ENCODE data around the gene GRK5.

The GRK5 gene

GRCh38 chr10:119279441-119279840, 72.1 kb downstream of the GRK5 start:
- DNase-seq, result no peak

DNA sequence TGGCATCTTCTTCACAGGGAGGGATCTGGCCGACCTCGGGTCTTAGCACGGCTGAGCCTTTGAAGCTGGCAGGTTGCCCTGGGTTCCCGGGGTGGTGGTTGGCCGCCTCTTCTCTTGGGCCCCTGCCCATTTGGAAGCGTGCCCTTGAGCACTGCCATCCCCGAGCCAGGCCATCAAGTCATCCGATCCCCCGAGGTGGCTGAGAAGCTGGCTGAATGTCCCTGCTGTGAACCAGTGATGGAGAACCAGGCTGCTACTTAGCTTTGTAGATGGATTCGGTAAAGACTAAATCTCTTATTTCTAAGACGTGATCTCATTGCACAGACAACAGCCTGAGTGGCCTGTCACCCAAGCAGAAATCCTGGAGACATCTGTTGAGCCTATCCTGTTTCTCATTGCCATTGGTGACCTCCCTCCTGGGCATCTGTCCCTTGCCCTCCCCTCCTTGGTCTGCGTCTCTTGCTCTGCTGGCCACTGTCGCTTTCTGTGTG, 74.3 kb downstream of the GRK5 start:
- DNase-seq, result no peak

GRCh38 chr10:119282446-119282845, 75.1 kb downstream of the GRK5 start:
- DNase-seq, result no peak

DNA sequence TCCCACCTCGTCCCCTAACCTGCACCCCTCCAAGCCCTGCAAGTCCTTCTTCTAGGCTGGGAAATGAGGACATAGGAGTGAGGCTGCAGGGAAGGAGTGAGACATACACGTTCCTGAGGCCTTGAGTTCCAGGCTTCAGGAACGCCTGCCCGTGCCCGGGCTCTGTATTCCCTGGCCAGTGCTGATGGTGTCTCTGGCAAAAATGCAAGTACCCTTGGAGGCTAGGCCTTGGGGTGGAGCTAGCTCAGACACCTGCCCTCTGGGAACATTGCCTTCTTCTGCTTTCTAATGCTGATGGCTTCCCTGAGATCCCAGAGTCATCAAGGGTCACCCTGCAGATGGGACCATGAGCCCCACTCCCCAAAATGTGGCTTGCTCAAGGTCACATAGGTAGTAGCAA, 76.0 kb downstream of the GRK5 start:
- no peak for DNase-seq

DNA sequence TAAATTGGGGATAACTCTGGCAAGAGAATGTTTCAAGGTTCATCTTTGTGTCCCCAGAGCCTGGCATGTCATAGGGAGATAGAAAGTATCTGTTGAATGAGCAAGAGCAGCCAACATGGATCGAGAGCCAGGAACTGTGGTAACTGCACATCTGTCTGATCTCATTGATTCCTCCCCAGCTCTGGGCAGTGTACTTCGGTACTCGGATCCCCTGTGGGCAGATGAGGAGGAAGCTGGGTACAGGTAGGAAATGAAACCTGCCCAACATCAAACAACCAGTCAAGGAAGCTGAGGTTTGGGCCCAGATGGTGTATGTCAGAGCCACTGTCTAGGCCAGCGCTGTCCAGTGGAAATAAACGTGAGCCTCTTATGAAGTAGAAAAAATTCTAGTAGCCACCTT, 76.4 kb downstream of the GRK5 start:
- DNase-seq, result no peak

- no peak for DNase-seq
These were observed 77.3 kb downstream of the GRK5 start for GRCh38 chr10:119284679-119285096.

DNA sequence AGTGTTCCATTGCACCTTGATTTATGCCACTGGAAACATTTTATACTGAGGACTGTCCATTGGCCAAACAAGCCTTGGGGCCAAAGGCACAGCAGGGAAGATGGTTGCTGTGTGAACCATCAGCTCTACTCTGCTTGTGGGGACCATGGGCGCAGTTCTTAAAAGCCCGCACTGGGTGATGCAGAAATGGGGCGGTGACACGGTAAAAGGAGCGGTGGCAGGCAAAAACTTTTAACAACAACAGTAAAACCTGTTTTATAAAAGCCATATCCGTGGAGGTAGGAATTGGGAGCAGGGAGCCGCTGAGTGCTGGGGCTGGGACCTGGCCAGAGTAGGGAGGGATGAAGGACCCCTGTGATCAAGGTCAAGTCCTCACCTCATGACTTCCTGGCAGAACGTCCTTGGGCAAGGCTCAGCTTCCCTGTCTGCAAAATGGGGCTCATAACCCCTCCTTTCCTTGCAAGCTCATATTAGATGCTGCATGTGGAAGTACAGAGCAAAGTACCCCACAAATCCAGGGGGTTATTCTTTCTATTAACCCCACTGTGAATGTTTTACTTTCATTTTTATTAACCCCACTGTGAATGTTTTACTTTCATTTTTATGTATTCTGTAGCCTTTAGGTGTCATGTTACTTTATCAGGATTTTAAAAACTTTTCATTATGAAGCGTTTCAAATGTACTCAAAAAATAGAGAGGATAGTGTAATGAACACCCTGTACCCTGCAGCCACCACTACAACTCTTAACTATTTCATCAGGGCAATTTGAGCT, 78.3 kb downstream of the GRK5 start:
- DNase-seq, result no peak

GRCh38 chr10:119286516-119286915, 79.1 kb downstream of the GRK5 start:
- no peak for DNase-seq

GRCh38 chr10:119286983-119287633, 79.7 kb downstream of the GRK5 start:
- DNase-seq, result no peak

GRCh38 chr10:119288574-119289001, 81.2 kb downstream of the GRK5 start:
- no peak for DNase-seq

DNA sequence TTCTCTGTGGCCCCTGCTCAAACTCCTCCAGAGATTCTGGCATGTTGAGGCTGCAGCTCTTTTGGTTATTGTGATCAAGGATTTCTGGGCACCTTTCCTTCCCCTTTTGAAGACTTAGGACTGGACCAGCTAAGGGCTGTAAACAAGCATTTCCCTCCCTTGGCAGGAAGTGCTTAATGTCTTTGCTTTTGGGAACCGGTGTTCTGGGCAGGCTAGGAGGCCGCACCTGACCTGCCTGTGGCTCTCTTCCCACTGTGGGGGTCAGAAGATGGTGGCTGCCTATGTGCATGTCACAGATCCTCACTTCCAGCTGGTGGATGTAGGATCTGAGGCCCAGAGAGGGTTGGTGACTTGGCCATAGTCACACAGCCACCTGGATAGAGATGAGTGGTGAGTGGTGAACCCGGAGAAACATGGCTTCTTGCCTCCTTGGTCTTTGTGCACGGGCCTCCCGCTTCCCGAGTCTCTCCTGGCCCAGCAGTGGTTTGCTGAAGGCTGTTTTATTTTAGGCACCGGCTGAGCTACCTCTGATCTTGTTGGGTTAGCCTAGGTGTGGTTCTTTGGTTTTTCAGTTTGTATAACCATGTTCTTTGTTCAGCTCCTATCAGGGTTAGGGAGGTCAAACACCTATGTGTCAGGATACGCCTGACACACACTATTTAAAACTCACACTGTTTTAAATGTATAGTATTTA, 82.0 kb downstream of the GRK5 start:
- no peak for DNase-seq

- no peak for DNase-seq
These were observed 83.1 kb downstream of the GRK5 start for GRCh38 chr10:119290301-119291048.

DNA sequence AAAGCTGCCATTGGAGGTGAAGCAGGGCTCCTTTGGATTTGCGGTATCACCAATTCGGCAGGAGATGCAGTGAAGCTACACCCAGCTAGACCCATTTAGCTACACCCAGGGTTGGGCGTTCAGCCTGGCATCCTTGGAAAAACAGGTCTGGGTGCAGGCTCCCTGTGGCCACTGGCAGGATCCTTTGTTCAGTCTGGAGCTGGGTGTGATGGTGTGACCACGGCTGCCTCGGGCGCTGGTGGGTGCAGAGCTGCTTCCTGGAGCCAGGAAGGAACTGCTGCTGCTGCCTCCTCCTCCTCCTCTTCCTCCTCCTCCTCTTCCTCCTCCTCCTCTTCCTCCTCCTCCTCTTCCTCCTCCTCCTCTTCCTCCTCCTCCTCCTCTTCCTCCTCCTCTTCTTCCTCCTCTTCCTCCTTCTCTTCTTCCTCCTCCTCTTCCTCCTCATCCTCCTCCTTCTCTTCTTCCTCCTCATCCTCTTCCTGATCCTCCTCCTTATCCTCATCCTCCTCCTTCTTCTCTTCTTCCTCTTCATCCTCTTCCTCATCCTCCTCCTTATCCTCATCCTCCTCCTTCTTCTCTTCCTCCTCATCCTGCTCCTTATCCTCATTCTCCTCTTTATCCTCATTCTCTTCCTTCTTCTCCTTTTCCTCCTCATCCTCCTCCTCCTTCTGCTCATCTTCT, 84.0 kb downstream of the GRK5 start:
- no peak for DNase-seq

- no peak for DNase-seq
These were observed 85.8 kb downstream of the GRK5 start for GRCh38 chr10:119292968-119293760.

- no peak for DNase-seq
These were observed 89.3 kb downstream of the GRK5 start for GRCh38 chr10:119296703-119297102.

DNA sequence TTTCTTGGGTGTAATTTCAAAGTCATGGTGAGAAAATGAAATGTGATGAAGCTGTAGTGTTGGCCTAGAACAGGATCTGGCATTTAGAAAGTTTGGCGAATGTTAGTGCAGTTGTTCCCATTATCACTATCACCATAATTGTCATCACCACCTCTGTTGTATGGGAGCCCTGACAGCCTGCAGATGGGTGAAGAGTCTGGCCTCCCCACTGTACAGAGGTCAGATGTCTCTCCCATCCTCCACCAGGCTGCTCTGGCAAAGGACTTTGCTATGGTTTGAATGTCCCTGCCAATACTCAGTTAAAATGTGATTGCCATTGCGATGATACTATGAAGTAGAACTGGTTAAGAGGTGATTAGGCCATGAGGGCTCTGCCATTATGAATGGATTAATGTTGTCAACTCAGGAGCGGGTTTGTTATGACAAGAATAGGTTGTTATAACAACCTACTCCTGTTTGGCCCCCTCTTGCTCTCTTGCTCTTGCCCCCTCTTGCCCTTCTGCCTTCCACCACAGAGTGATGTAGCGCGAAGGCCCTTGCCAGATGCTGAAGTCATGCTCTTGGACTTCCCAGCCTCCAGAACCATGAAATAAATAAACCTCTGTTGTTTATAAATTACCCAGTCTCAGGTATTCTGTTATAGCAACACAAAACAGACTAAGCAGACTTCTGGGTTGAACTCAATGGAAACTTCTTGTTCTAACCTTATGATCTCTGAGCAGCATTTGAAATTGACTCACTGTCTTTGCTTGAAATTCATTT, 90.0 kb downstream of the GRK5 start:
- DNase-seq, result no peak

DNA sequence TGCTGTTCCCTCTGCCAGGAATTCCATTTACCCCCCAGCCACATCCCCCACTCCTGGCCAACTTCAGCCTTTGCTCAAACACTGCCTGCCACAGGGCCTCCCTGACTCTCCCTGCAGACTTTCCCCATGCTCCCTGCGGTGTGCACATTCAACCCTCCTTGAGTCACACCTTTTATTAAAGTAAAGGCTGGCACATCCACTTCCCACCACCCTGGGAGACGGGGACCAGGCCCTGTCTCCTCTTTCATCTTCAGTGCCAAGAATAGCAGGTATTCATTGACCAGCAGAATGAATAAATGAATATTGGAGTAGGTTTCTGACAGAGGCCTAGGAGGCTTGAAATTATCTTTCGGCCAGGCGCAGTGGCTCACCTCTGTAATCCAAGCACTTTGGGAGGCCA, 91.4 kb downstream of the GRK5 start:
- no peak for DNase-seq

- DNase-seq, result no peak
These were observed 92.2 kb downstream of the GRK5 start for GRCh38 chr10:119299531-119299930.

GRCh38 chr10:119301397-119301796, 94.0 kb downstream of the GRK5 start:
- no peak for DNase-seq

DNA sequence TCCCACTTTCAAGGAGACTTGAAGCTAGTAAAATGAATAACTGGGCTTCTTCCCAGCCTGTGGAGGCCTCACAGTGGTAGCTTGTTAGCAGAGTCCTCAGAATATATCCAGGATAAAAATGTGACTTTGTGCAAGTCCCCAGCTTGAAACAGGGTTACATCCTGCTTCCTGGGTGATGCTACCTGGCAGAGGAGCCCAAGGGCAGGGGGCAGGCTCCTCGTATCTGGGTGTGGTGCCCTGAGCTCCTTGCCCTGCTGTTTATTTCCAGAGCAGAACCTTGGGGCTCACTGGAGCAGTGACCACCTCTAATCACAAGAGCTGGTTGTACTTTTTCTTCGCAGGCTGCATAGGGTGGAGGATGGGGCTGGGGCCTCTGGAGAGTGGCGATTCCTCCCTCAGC, 94.8 kb downstream of the GRK5 start:
- DNase-seq, result no peak

Measured in GF-D8 (cell line).